Muscle of arm (tissue), 12 donors: ENCODE results near the gene TFF2. TPM values are rescaled to one million over a fixed set of nuclear protein-coding genes. Genes with fewer than 3 reads are reported as not detected.

Source experiments
- DNase-seq: peaks from one replicate; pipeline ENCODE4 v3.0.0-alpha.2; 2013
- polyA plus RNA-seq, 12 donors: library from polyadenylated mRNA; unstranded; fragments of 120-200 nt; gene quantifications; one replicate each; pipeline ENCODE4 v1.2.1, GENCODE V29; 2013; ENCODE audit not compliant: insufficient read length in 12 of 12

Gene TFF2
- polyA plus RNA-seq, 12 donors = 0.25 TPM; not detected in 11

DNA sequence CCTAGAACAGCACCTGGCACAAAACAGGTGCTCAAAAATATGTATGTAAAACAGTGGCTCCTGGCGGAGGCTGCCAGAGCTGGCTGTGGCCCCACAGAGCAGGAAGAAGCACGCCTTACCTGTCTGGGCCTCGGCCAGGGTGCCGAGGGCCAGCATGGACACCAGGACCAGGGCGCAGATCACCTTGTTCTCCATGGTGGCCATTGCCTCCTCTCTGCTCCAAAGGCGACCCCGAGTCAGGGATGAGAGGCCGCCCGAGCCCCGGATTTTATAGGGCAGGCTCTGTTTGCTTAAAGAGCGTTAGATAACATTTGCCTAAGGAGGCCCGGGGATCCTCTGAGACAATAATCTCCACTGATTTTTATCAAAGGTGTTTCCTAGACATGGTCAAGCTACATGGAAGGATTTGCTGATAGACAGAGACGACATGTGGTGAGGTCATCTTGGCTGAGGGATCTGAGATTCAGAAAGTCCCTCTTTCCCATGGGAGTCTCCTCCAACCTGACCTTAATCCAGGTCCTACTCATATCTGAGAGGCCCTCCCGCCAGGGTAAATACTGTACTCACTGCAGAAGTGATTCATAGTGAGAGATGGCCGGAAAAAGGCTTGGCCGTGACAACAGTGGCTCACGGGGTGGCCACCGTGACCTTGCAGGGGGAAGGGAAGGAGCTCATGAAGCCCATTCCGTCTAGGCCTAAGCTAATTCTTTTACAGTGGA is 15.7 kb upstream of the TFF2 start, which contains the start of gene TFF1:
TSS of gene TFF1 (minus strand) at position 244 of the 719 bp plus-strand sequence. CDS start at position 204, 40 bp downstream.
- DNase-seq = no peak

DNA sequence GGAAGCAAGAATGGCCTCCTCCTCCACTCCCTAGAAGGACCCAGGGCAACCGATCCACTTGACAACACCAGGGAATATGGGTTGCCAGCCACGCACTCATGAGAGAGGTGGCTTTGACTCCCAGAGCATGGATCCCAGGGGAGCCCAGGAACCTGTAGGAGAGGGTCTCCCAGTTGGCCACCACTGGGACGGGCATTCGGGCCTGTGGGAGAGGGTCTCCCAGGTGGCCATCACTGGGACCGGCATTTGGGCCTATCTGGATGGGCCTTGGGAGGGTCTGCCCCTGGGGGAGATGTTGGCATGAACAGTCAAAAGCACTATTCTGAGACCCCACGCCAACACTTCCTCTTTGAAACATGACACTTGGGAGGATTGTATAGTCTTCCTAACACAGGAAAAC is 15.0 kb upstream of the TFF2 start:
- no peak for DNase-seq

DNA sequence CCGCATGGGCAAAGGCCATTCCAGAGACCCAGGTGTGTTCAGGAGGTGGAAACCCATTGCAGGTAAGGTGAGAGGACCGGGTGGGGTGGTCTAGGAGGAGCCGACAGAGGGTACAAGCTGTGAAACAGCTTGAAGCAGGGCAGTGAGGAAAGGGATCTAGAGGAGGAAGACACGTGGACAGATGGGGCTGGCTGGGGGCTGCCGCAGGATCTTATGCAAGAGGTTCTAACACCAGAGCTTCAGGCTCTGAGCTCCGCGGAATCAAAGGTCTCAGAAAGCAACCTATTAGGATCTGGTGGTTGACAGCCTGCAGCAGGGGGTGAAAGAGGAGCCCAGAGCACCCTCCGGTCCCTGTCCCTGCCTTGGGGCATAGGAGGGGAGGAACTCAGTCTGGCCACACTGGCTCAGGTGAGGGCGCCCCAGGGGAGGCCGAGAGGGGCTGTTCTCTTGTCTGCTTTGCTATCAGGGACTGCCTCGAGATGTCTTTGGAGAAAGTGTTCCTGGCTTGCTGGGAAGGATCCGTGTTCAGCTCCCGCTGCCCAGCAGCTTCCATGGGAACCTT is 13.6 kb upstream of the TFF2 start:
- DNase-seq = no peak

DNA sequence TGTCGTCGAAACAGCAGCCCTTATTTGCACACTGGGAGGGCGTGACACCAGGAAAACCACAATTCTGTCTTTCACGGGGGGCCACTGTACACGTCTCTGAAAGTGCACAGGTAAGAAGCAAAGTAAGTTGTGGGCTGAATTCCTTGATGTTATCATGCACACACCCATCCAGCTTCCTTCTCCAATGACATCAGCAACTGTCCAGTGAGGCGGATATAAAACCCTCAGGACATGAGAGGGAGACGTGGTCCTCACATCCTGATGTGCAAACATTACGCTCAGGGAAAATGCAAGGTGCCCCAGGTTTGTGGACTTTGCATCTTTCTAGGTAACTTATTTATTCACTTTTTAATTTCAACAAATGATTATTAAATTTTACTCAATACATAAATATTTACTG is 12.5 kb upstream of the TFF2 start:
- no peak for DNase-seq

DNA sequence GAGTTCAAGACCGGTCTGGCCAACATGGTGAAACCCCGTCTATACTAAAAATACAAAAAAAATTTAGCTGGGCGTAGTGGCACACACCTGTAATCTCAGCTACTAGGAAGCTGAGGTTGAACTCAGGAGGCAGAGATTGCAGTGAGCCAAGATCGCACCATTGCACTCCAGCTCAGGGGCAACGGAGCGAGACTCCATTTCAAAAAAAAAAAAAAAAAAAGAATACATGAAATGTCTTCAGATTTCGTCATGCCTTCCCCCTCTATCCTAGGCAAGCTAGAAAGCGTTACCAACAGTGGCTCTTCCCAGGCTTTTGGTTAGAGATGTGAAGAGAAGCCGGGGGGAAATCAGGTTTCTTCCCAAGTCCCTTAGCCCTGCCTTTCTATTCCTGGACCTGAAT is 11.9 kb upstream of the TFF2 start:
- DNase-seq = no peak

DNA sequence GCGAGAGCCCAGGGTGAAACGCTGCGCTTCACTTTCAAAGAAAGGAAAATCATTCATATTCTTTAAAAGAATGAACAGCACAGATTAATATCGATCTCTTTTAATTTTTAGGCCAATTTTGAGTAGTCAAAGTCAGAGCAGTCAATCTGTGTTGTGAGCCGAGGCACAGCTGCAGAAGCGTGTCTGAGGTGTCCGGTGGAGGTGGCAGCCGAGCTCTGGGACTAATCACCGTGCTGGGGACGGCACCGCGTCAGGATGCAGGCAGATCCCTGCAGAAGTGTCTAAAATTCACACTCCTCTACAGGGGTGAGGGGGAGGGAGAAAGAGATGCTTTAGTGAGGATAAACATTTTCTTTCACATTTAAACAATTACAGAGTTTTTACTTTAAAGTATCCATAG is 11.4 kb upstream of the TFF2 start:
- no peak for DNase-seq

DNA sequence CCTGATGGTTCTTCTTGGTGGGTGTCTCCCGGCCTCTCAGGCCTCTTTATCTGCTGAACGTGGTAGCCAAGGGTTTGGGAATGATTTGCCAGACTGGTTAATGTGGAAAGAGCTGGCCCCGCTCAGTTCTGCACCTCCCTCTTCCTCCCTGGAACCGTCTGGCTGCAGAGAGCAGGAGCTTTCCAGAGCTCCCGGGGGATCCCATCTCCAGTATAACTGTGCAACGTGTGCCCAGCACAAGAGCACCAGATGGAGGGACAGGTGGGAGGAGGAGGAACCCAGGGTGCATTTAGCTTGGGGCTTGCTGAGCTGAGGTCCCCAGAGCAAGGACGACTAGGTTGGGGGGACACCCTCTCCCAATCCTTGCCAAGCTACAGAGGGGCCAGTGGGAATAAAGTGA is 10.5 kb upstream of the TFF2 start:
- DNase-seq = no peak

DNA sequence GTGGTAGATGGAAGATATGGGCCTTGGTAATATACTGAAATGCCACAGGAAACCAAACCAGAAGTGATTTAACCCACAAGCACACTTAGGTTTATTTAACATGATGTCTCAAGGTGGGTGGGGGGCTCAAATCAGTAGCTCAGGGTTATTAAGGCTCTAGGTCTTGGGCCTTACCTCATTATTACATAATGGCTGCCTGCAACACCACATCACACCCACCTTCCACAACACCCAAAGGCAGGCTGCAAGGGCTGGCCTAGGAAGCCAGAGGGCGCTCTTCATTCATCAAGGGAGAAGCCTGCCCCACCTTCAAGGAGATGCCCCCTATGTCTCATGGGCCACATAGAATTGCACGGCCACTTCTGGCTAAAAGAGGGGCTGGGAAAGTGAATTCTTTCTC is 9.5 kb upstream of the TFF2 start:
- DNase-seq = no peak

DNA sequence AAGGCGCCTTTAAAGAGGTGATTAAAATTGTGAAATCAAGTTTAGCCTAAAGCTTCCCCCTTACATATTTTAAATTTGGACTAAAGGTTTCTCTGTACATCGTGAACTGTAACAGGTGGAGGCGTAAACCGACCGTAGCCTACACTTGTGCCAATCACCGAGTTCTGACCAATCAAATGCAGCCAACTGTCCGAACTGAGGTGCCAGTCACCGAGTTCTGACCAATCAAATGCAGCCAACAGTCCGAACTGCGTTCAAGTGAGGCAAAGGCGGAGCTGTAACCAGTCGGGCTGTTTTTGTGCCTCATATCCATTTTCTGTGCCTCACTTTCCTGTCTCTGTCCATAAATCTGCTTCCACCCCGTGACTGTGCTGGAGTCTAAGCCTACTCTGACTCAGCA is 8.1 kb upstream of the TFF2 start:
- DNase-seq = no peak

DNA sequence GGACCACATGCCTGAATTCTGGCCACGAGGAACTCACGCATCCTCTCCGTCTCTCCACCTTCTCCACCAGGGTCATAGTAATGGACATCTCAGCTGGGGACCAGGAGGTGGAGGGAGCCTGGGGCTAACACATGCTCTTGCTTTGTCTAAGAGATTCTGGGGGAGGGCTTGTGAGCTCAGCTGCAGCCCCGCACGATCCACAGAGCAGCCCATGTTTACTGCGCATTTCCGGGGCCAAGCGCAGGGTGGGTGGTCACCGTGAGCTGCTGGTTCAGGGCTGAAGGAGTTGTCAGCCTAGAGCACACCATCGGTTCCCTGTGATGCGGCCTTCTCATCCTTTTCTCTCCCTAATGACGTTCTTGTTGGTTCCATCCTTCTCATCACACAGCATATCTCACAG is 7.5 kb upstream of the TFF2 start:
- no peak for DNase-seq

DNA sequence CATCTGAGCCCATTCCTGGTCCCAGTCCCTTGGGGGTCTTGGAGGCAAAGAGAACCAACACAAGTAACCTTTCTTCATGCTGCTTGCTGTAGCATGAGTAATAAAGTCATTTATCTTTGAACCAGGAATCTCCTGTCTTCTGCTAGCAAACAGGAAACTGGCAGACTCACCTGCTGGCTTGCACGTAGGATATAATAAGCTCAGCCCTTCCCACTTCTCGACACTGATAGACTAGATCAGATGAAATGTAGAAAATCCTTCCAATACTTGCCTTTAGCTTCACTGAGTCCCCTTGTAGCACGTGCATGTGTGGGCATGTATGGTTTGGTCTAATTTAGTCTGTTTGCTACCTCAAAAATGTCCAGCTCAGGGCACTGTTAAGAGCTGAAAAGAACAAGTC is 6.5 kb upstream of the TFF2 start:
- no peak for DNase-seq

DNA sequence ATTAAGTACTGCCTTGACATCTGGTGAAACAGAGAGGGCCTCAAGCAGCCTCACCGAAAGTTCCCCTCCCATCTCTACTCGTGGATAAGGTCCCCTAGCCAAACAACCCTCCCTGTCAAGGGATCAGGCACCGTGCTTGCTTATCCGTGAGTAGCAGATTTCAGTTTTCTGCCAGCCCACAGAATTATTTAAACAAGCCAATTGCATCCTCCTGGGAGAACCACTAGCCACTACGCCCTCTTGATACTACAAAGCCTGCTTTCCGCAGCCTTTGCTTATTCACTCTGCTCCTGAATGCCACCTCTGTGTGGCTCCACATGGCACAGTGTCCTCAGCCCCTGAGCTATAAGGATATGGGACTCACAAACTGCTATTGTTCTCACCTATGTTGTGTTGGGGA is 5.9 kb upstream of the TFF2 start:
- no peak for DNase-seq

DNA sequence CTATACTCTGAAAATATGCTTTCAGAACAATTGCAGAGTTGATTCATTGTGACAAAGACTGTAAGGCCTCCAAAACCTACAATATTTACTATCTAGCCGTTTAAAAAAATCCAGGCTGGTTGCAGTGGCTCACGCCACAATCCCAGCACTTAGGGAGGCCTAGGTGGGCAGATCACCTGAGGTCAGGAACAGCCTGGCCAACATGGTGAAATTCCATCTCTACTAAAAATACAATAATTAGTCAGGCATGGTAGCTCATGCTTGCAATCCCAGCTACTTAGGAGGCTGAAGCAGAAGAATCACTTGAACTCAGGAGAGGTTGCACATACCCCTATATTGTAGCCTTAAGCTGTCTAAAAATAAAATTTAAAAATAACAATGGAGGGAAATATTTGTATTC is 5.3 kb upstream of the TFF2 start:
- no peak for DNase-seq

DNA sequence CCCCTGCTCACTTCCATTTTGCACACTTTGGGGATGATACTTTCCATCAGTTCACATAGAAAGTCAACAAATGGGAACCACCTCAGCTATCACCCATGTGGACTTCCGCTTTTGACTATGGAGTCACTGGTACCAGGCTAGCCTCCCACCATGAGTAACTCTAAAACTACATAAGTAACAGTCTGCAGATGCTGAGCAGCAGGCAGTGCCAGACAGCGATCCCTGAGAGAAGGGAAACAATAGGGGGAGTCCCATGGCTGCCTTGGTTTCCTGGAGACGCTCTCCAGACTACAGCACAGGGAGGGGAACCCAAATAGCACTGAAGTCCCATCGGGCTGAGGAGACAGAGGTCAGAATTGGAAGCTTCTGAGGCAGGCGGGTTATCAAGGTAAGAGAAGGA is 2.8 kb upstream of the TFF2 start:
- no peak for DNase-seq

DNA sequence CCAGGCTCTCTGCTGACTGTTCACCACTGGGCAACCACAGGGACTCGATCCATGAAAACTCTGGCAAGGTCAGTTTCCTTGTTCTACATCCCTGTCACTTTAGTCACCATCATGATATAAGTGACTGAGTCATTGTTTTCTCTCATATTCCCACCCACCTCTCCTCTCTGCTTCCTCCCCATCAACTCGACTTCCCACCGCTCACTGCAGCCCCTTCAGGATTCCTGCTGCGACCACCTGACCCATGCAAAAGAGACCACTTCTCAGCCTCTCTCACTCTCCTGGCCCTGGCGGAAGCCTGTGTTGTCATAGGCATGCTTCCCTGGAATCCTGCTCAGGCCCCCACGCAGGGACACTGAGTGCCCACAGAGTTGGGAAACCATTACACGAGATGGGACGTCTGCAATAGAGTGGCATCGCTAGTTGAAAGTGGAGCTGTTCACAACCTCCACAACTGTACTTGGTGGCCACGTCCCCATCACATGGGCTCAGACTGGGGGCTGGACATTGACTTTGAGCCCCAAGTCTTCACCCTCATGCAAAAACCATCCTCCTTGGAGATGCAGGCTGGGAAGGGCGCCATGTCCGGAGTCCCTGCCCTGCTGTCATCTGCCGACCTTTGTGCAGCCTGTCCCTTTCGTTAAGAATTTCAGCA is 1.8 kb upstream of the TFF2 start:
- DNase-seq = no peak

DNA sequence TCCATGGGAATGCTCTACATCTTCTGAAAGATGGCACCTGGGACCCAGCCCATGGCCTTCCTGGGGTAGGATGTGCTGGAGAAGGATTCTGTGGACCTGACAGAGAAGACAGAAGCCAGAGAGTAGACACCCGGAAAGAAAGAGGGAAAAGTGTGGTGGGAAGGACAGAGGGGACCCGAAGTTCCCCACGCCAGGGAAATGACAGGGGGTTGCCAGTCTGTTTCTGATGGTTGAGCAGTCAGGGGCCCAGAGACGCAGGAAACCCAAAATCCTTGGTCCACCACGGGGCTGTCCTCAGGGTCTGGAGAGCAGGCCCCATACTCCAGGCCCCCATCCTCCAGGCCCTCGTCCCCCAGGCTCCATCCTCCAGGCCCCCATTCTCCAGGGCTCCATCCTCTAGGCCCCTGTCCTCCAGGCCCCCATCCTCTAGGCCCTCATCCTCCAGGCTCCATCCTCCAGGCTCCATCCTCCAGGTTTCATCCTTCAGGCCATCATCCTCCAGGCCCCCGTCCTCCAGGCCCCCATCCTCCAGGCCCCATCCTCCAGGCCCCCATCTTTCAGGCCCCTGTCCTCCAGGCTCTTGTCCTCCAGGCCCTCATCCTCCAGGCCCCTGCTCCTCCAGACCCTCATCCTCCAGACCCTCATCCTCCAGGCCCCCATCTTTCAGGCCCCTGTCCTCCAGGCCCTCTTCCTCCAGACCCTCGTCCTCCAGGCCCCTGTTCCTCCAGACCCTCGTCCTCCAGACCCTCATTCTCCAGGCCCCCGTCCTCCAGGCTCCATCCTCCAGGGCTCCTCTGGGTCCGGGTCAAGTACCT is 1.0 kb upstream of the TFF2 start:
- DNase-seq = no peak

DNA sequence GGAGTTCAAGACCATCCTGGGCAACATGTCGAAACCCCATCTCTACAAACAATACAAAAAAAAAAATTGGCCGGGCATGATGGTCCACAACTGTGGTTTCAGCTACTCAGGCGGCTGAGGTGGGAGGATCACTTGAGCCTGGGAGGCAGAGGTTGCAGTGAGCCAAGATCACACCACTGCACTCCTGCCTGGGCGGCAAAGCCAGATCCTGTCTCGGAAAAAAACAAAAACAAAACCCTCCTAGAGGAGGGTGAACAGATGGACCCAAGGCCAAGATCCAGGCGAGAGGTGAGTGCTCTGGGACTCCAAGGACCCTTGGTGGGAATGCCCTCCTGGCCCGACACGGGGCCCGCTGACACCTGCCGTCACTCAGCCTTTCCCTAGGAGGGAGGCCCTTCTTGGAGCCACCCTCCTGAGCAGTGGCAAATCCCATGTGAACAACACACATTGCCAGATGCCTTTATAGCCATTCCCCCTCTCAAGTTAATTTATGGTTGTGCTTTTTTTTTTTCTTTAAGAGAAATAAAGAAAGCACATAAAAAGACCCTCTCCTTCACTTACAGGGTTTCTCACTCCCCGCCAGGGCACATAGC is 380 bp downstream of the TFF2 start:
- no peak for DNase-seq

DNA sequence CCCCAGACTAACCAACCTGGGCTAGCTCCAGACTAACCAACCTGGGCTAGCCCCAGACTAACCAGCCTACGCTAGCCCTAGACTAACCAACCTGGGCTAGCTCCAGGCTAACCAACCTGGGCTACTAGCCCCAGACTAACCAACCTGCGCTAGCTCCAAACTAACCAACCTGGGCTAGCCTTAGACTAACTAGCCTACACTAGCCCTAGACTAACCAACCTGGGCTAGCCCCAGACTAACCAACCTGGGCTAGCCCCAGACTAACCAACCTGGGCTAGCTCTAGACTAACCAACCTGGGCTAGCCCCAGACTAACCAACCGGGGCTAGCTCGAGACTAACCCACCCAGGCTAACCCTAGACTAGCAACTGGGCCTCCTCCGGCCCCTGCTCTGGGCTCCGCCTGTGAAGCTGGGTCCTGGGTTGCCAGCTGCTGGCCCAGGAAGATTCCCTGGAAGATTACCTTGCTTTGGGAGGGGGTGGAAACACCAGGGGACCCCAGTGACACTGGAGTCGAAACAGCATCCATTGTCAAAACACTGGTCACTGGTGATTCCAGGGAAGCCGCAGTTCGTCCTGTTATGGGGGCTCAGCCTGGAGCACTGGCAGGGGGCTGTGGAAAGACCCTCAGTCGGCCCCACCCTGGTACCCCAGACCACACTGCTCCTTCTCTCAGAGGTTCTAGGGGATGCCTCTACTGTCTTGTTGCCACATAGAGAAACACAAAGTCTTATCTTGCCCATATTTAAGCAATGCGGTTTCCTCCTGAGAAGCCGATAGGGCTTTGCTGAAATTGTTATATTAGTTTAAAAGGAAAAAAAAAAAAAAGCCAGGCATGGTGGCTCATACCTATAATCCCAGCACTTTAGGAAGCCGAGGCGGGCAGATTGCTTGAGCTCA is 1.1 kb downstream of the TFF2 start:
- no peak for DNase-seq

DNA sequence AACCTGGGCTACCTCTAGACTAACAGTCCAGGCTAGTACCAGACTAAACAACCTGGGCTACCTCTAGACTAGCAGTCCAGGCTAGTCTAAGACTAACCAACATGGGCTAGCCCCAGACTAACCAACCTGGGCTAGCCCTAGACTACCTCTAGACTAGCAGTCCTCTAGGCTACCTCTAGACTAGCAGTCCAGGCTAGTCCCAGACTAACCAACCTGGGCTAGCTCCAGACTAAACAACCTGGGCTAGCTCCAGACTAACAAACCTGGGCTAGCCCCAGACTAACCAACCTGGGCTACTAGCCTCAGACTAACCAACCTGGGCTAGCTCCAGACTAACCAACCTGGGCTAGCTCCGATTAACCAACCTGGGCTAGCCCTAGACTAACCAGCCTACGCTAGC is 2.0 kb downstream of the TFF2 start:
- DNase-seq = no peak

DNA sequence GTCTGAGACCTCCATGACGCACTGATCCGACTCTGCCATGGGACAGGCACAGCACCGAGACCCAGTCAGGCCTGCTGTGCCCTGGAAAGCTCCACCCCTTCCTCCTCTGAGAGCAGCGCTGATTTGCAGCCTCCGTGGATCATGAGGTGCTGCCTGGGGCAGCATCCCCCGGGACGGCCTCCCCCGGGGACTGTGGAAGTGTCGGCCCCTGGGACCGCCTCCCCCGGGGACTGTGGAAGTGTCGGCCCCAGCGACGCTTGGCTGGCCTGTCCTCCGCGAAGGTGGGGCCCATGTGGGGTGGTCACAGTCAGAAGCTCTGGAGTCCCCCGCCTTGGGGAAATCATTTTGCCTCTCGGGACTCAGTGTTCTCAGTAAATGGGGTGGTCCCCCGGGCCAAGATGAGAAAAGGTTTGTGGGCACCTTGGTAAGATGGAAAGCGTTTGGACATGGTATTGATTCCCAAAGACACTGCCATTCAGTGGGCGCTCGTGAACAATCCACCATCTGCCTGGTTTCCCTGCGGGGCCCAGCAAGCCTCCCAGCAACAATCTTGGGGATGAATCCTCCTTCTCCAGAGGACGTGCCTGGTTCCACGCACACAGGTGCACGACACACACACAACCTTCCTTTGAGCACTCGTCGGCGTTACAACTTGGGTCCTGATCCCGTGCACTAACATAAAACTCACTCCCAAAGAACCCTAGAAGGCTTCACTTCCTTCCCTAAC is 3.0 kb downstream of the TFF2 start:
- DNase-seq = no peak
